LNCAP (cell line): ENCODE data around the gene EEPD1.

Experiments
- CTCF ChIP-seq: fragments of 450-650 bp; IDR thresholded peaks from 2 replicates; pipeline ENCODE4 v1.5.1; 2017; ENCODE audit warnings: mild to moderate bottlenecking

EEPD1 gene

GRCh38 chr7:36210291-36210922 lies 57.4 kb downstream of the EEPD1 start:
- TF ChIP-seq CTCF: no peak

- no peak for TF ChIP-seq CTCF
Measured at GRCh38 chr7:36214608-36215456, 61.8 kb downstream of the EEPD1 start.

GRCh38 chr7:36215457-36215765 lies 62.4 kb downstream of the EEPD1 start:
- TF ChIP-seq CTCF: no peak

GRCh38 chr7:36216063-36216684 lies 63.1 kb downstream of the EEPD1 start:
- no peak for TF ChIP-seq CTCF

GRCh38 chr7:36217211-36217960 lies 64.3 kb downstream of the EEPD1 start:
- no peak for TF ChIP-seq CTCF

GRCh38 chr7:36217961-36218284 lies 64.9 kb downstream of the EEPD1 start:
- no peak for TF ChIP-seq CTCF

GRCh38 chr7:36219429-36219828 lies 66.4 kb downstream of the EEPD1 start:
- no peak for TF ChIP-seq CTCF
